NCI-H1436 treated with DMSO at 0.1 percent for 48 hours (cell line): Measurements from ENCODE around the gene CYP46A1.

Experiments used
- DNase-seq: peaks from one replicate; lab custom pipeline; 2025; lab: John Stamatoyannopoulos, UW

Gene CYP46A1

GRCh38 chr14:99745307-99745951 lies 61.3 kb downstream of the CYP46A1 start:
- no peak for DNase-seq

GRCh38 chr14:99747167-99747566 lies 63.1 kb downstream of the CYP46A1 start:
- no peak for DNase-seq

GRCh38 chr14:99747582-99748330 lies 63.7 kb downstream of the CYP46A1 start:
- no peak for DNase-seq

- no peak for DNase-seq
Observed at GRCh38 chr14:99748529-99748928, 64.4 kb downstream of the CYP46A1 start.

- DNase-seq: no peak
Observed at GRCh38 chr14:99749142-99749541, 65.0 kb downstream of the CYP46A1 start.

GRCh38 chr14:99749763-99750715 lies 65.9 kb downstream of the CYP46A1 start:
- no peak for DNase-seq

GRCh38 chr14:99750746-99751450 lies 66.8 kb downstream of the CYP46A1 start:
- no peak for DNase-seq

- no peak for DNase-seq
Observed at GRCh38 chr14:99751539-99752485, 67.7 kb downstream of the CYP46A1 start.

- DNase-seq: no peak
Observed at GRCh38 chr14:99752486-99753121, 68.5 kb downstream of the CYP46A1 start.

GRCh38 chr14:99753225-99754140 lies 69.4 kb downstream of the CYP46A1 start:
- no peak for DNase-seq

- DNase-seq: no peak
Observed at GRCh38 chr14:99754141-99755067, 70.3 kb downstream of the CYP46A1 start.

- DNase-seq: no peak
Observed at GRCh38 chr14:99755068-99755405, 70.9 kb downstream of the CYP46A1 start.

- no peak for DNase-seq
Observed at GRCh38 chr14:99755629-99756603, 71.8 kb downstream of the CYP46A1 start.

- no peak for DNase-seq
Observed at GRCh38 chr14:99756796-99757195, 72.7 kb downstream of the CYP46A1 start.

GRCh38 chr14:99757331-99758070 lies 73.4 kb downstream of the CYP46A1 start:
- DNase-seq: no peak

GRCh38 chr14:99758121-99758821 lies 74.2 kb downstream of the CYP46A1 start:
- DNase-seq: no peak
